GM12878 (cell line): ENCODE results near the gene MAGI3. TPM values are rescaled to one million over a fixed set of nuclear protein-coding genes. Genes with fewer than 3 reads are reported as not detected.

Source experiments
- ATAC-seq: fragments of 200-7000 bp; cut with Tn5 transposase; 3 replicates; pipeline ENCODE4 v1.9.1; 2020; ENCODE audit warnings: mild to moderate bottlenecking, moderate library complexity
- BruUV-seq: library from RNA; stranded (reverse); fragments of 400-500 nt; replicated peaks from 2 replicates; lab custom pipeline; 2021; lab: Mats Ljungman, UMichigan
- CTCF ChIA-PET: fragments of 300-600 bp; sonication (Branson Sonifier 250); formaldehyde crosslinking; extraction: SDS; loops from one replicate; lab custom pipeline; 2021; ENCODE audit warnings: inconsistent platforms; lab: Yijun Ruan, JAX
- POLR2A ChIA-PET: fragments of 350-600 bp; formaldehyde crosslinking; extraction: SDS; loops from one replicate; lab custom pipeline; 2021; ENCODE audit warnings: inconsistent platforms; lab: Charles Lee
- RAD21 ChIA-PET: fragments of 300-600 bp; sonication (Branson Sonifier 250); formaldehyde crosslinking; loops from one replicate; lab custom pipeline; 2023; ENCODE audit warnings: antibody characterized with exemption; ENCODE audit not compliant: unreplicated experiment; lab: Charles Lee
- SMC1A ChIA-PET: fragments of 300-600 bp; sonication (Branson Sonifier 250); formaldehyde crosslinking; loops from one replicate; lab custom pipeline; 2023; ENCODE audit not compliant: unreplicated experiment, uncharacterized antibody; lab: Charles Lee
- DNase-seq: peaks from one replicate; pipeline ENCODE4 v3.0.0-alpha.2; 2011; ENCODE audit warnings: low read depth, low spot score
- FAIRE-seq: peaks from 3 replicates; lab custom pipeline; 2011; peaks lifted over from hg19 to GRCh38; lab: Jason Lieb, UNC
- H2AFZ ChIP-seq: 2 replicates; pipeline ENCODE4 v1.6.0; 2011; ENCODE audit warnings: low read depth, low read length, control low read depth; ENCODE audit not compliant: control insufficient read depth
- H3K27ac ChIP-seq: 2 replicates; pipeline ENCODE4 v1.5.1; 2011; ENCODE audit warnings: control low read depth; ENCODE audit not compliant: control insufficient read depth, insufficient read depth
- H3K27me3 ChIP-seq, 2 experiments: replicated peaks in 1 of 2; 2 replicates each; pipeline versions ENCODE4 v1.6.0 to v1.6.1; 2011; ENCODE audit warnings: low read length in 1 of 2; ENCODE audit not compliant: control insufficient read depth in 2 of 2, insufficient read depth in 2 of 2
- H3K36me3 ChIP-seq, 2 experiments: 2 replicates each; pipeline ENCODE4 v1.5.1; 2011; ENCODE audit warnings: low read length in 1 of 2; ENCODE audit not compliant: control insufficient read depth in 2 of 2, insufficient read depth in 2 of 2
- H3K4me1 ChIP-seq: 2 replicates; pipeline ENCODE4 v1.6.1; 2011; ENCODE audit warnings: mild to moderate bottlenecking, low read length, moderate library complexity, mixed read lengths; ENCODE audit not compliant: control insufficient read depth, insufficient read depth
- H3K4me2 ChIP-seq: 2 replicates; pipeline ENCODE4 v1.6.0; 2011; ENCODE audit warnings: control low read depth; ENCODE audit not compliant: control insufficient read depth, insufficient read depth
- H3K4me3 ChIP-seq: fragments of 200-600 bp; sonication (generic); 2 replicates; pipeline ENCODE4 v1.5.1; 2016
- H3K79me2 ChIP-seq: 2 replicates; pipeline ENCODE4 v1.6.0; 2011; ENCODE audit warnings: low read length; ENCODE audit not compliant: control insufficient read depth, insufficient read depth
- H3K9ac ChIP-seq: 2 replicates; pipeline ENCODE4 v1.8.0; 2011; ENCODE audit warnings: low read length, control low read depth, mixed read lengths; ENCODE audit not compliant: control insufficient read depth, insufficient read depth
- H3K9me3 ChIP-seq: replicated peaks from 3 replicates; pipeline ENCODE4 v1.5.1; 2011; ENCODE audit warnings: mild to moderate bottlenecking, low read length; ENCODE audit not compliant: control insufficient read depth, insufficient read depth
- H4K20me1 ChIP-seq: 2 replicates; pipeline ENCODE4 v1.6.0; 2011; ENCODE audit not compliant: control insufficient read depth, insufficient read depth
- CEBPB ChIP-seq, 2 experiments: fragments of 150-350 bp in 1 of 2; IDR thresholded peaks; 2 replicates each; pipeline ENCODE4 v1.6.1; 2012 to 2014; ENCODE audit warnings: low read depth in 2 of 2, low read length in 2 of 2, borderline replicate concordance in 1 of 2, inconsistent platforms in 1 of 2
- EED ChIP-seq: sonication (generic); IDR thresholded peaks from 2 replicates; pipeline ENCODE4 v1.6.1; 2016; ENCODE audit warnings: antibody characterized with exemption, low read depth
- HDAC6 ChIP-seq: fragments of 200-600 bp; sonication (generic); IDR thresholded peaks from one replicate; pipeline ENCODE4 v1.8.0; 2017; ENCODE audit warnings: antibody characterized with exemption; ENCODE audit not compliant: unreplicated experiment
- IRF4 ChIP-seq: IDR thresholded peaks from 2 replicates; pipeline ENCODE4 v1.6.1; 2011; ENCODE audit warnings: low read depth, low read length
- KAT2A ChIP-seq: conservative IDR thresholded peaks from 2 replicates; pipeline ENCODE4 v1.6.1; 2011; ENCODE audit warnings: low read depth, low read length; ENCODE audit not compliant: control insufficient read depth
- KLF5 ChIP-seq: fragments of 450-650 bp; IDR thresholded peaks from 2 replicates; pipeline ENCODE4 v1.6.1; 2014; ENCODE audit warnings: mild to moderate bottlenecking; ENCODE audit not compliant: partially characterized antibody
- MAX ChIP-seq: IDR thresholded peaks from 2 replicates; pipeline ENCODE4 v1.6.1; 2012; ENCODE audit warnings: low read depth, low read length, improper control_type of control experiment
- MEF2B ChIP-seq: fragments of 450-650 bp; IDR thresholded peaks from 2 replicates; pipeline ENCODE4 v1.6.1; 2018; ENCODE audit warnings: mild to moderate bottlenecking, moderate library complexity; ENCODE audit not compliant: partially characterized antibody, poor library complexity, severe bottlenecking
- MTA2 ChIP-seq: fragments of 450-650 bp; IDR thresholded peaks from 2 replicates; pipeline ENCODE4 v1.6.1; 2016; ENCODE audit warnings: low read depth, mild to moderate bottlenecking, moderate library complexity
- NBN ChIP-seq: fragments of 450-650 bp; IDR thresholded peaks from 2 replicates; pipeline ENCODE4 v1.6.1; 2016
- NFYA ChIP-seq: IDR thresholded peaks from 2 replicates; pipeline ENCODE4 v1.6.1; 2011; ENCODE audit warnings: low read depth, mild to moderate bottlenecking, low read length, improper control_type of control experiment, borderline replicate concordance
- NFYB ChIP-seq: IDR thresholded peaks from 2 replicates; pipeline ENCODE4 v1.6.1; 2011; ENCODE audit warnings: low read depth, mild to moderate bottlenecking, low read length, improper control_type of control experiment, moderate library complexity; ENCODE audit not compliant: insufficient read depth
- NRF1 ChIP-seq: conservative IDR thresholded peaks from 2 replicates; pipeline ENCODE4 v1.6.1; 2011; ENCODE audit warnings: mild to moderate bottlenecking, low read depth, low read length, improper control_type of control experiment
- RB1 ChIP-seq: fragments of 450-650 bp; formaldehyde crosslinking; IDR thresholded peaks from 2 replicates; pipeline ENCODE4 v1.6.1; 2017; ENCODE audit warnings: mild to moderate bottlenecking, borderline replicate concordance
- RELA ChIP-seq: fragments of 450-650 bp; IDR thresholded peaks from 2 replicates; pipeline ENCODE4 v1.8.0; 2014; ENCODE audit warnings: borderline replicate concordance; ENCODE audit not compliant: partially characterized antibody
- ZNF207 ChIP-seq: fragments of 450-650 bp; IDR thresholded peaks from 2 replicates; pipeline ENCODE4 v1.6.1; 2014; ENCODE audit warnings: antibody characterized with exemption, mild to moderate bottlenecking, borderline replicate concordance
- WGBS: methylation state at CpG from one replicate; pipeline ENCODE4 v1.1.6; 2016; ENCODE audit warnings: low lambda C conversion rate; ENCODE audit not compliant: insufficient replicate concordance, insufficient coverage; ENCODE audit errors: missing lambda C conversion rate; 5-methylcytosine and 5-hydroxymethylcytosine counted together
- in situ Hi-C: fragments of 300-500 bp; cut with MboI; formaldehyde crosslinking; loops from 9 replicates; pipeline ENCODE4 v1.14.3; 2018; ENCODE audit warnings: mixed read lengths
- intact Hi-C: fragments of 100-400 bp; cut with micrococcal nuclease; formaldehyde crosslinking; loops from one replicate; pipeline ENCODE4 v1.14.2; 2022; ENCODE audit not compliant: unreplicated experiment
- polyA plus RNA-seq, 11 experiments: library from polyadenylated mRNA; depleted of rRNA in 4 of 11; unstranded in 6 of 11; stranded (reverse) in 5 of 11; fragments of >200 nt; fragmentation: Nextera tagmentation in 4 of 11; fragmentation: Illumina TruSeq in 1 of 11; extraction: Ambion mirVana in 4 of 11; extraction: Trizol in 1 of 11; gene quantifications; 1 replicate in 1 of 11; 2 replicates in 10 of 11; pipeline versions ENCODE4 v1.2.1 to v1.2.3, GENCODE V29; 2011 to 2016; ENCODE audit warnings: inconsistent platforms in 2 of 11, missing spikeins in 2 of 11, low read depth in 1 of 11
- total RNA-seq, 4 experiments: library from RNA; depleted of rRNA in 3 of 4; stranded (reverse); fragments of >200 nt in 3 of 4; fragmentation: Illumina TruSeq in 1 of 4; extraction: Trizol in 1 of 4; gene quantifications; 2 replicates each; pipeline versions ENCODE4 v1.2.1 to v1.2.3, GENCODE V29; 2013 to 2021
- TF ChIP-seq, protein P1 (sequence below): fragments of 450-650 bp; IDR thresholded peaks from 2 replicates; pipeline ENCODE4 v1.6.1; 2018; ENCODE audit warnings: borderline replicate concordance, mild to moderate bottlenecking; ENCODE audit not compliant: partially characterized antibody
- TF ChIP-seq, protein P2 (sequence below): IDR thresholded peaks from 2 replicates; pipeline ENCODE4 v1.6.1; 2011; ENCODE audit warnings: borderline replicate concordance, low read depth, mild to moderate bottlenecking, moderate library complexity, low read length; ENCODE audit not compliant: insufficient read depth, poor library complexity, severe bottlenecking

Gene MAGI3
- total and polyA plus RNA-seq, 10 of the 15 experiments (the other 5 are each of a cell fraction or from before 2014, with no cell fraction given): 0.17 to 0.65 (median 0.32) TPM

DNA sequence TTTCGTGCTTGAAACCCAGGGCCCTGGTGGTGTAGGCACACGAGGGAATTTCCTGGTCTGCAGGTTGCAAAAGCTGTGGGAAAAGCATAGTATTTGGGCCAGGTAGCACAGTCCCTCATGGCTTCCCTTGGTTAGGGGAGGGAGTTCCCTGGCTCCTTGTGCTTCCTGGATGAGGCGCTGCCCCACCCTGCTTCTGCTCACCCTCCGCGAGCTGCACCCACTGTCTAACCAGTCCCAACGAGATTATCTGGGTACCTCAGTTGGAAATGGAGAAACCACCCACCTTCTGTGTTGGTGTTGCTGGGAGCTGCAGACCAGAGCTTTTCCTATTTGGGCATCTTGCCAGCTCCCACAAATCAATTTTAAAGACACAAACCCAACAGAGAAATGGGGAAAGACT is 186.0 kb downstream of the MAGI3 start:
- FAIRE-seq (no peak), DNase-seq (no peak), ATAC-seq (no peak)
- in situ Hi-C loops (no loop called here), intact Hi-C loops (no loop called here)
- Histone ChIP-seq H3K9ac (no peak overlapping the region), H3K4me1 (no peaks in the 10 kb centered on the region), H3K4me3 (no peak overlapping the region), H4K20me1 (no peaks in the 10 kb centered on the region), H3K4me2 (no peak overlapping the region), H3K79me2 (no peaks in the 10 kb centered on the region), H2AFZ (no peak overlapping the region)
- SMC1A ChIA-PET: no interaction called here
- CTCF ChIA-PET: no interaction called here
- 59% methylated on average over 6 of the region's 6 CpGs for WGBS
- TF ChIP-seq, protein P1, sequence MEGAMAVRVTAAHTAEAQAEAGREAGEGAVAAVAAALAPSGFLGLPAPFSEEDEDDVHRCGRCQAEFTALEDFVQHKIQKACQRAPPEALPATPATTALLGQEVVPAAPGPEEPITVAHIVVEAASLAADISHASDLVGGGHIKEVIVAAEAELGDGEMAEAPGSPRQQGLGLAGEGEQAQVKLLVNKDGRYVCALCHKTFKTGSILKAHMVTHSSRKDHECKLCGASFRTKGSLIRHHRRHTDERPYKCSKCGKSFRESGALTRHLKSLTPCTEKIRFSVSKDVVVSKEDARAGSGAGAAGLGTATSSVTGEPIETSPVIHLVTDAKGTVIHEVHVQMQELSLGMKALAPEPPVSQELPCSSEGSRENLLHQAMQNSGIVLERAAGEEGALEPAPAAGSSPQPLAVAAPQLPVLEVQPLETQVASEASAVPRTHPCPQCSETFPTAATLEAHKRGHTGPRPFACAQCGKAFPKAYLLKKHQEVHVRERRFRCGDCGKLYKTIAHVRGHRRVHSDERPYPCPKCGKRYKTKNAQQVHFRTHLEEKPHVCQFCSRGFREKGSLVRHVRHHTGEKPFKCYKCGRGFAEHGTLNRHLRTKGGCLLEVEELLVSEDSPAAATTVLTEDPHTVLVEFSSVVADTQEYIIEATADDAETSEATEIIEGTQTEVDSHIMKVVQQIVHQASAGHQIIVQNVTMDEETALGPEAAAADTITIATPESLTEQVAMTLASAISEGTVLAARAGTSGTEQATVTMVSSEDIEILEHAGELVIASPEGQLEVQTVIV: no peak
- TF ChIP-seq HDAC6 (no peak), ZNF207 (no peak), EED (no peak), MEF2B (no peak), RB1 (no peak), RELA (no peak), CEBPB (IDR thresholded peaks at IDR 0.05; ENCODE audit: borderline replicate concordance in 1 of 2, low read depth in 2 of 2, low read length in 2 of 2) (no peak), NFYB (no peak), IRF4 (no peak), NFYA (no peak), KLF5 (no peak), NRF1 (no peak), NBN (no peak), MTA2 (no peak), MAX (no peak), KAT2A (no peak)
- TF ChIP-seq, protein P2, sequence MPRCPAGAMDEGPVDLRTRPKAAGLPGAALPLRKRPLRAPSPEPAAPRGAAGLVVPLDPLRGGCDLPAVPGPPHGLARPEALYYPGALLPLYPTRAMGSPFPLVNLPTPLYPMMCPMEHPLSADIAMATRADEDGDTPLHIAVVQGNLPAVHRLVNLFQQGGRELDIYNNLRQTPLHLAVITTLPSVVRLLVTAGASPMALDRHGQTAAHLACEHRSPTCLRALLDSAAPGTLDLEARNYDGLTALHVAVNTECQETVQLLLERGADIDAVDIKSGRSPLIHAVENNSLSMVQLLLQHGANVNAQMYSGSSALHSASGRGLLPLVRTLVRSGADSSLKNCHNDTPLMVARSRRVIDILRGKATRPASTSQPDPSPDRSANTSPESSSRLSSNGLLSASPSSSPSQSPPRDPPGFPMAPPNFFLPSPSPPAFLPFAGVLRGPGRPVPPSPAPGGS: no peak
- TF ChIP-seq, all 136 proteins: peak for 0
- RAD21 ChIA-PET: no interaction called here
- BruUV-seq: no TSS peak
- Histone ChIP-seq H3K27me3 (no peaks in the 10 kb centered on the region), H3K27ac (no peak overlapping the region), H3K36me3 (no peaks in the 10 kb centered on the region), H3K9me3 (no peaks in the 10 kb centered on the region)
- POLR2A ChIA-PET: no interaction called here
